Fibroblast of lung (primary cell): ENCODE data around the gene TSPAN3. TPM values are rescaled to one million over a fixed set of nuclear protein-coding genes. Genes with fewer than 3 reads are reported as not detected.

Experiments used
- DNase-seq, 2 donors: peaks; one replicate each; pipeline versions ENCODE4 v3.0.0 to v3.0.0-alpha.2; 2010; ENCODE audit warnings: low read depth in 2 of 2
- H2AFZ ChIP-seq: 2 replicates; pipeline ENCODE4 v1.5.1; 2012; ENCODE audit warnings: low read length, control low read depth, inconsistent platforms
- H3K27ac ChIP-seq: 2 replicates; pipeline ENCODE4 v1.5.1; 2011; ENCODE audit warnings: low read length, control low read depth; ENCODE audit not compliant: insufficient read depth
- H3K27me3 ChIP-seq: 2 replicates; pipeline ENCODE4 v1.5.1; 2011; ENCODE audit warnings: mild to moderate bottlenecking, low read length; ENCODE audit not compliant: control insufficient read depth, insufficient read depth
- H3K36me3 ChIP-seq: 2 replicates; pipeline ENCODE4 v1.5.1; 2011; ENCODE audit warnings: low read length; ENCODE audit not compliant: control insufficient read depth, insufficient read depth
- H3K4me1 ChIP-seq: 2 replicates; pipeline ENCODE4 v1.5.1; 2011; ENCODE audit warnings: low read length; ENCODE audit not compliant: control insufficient read depth, insufficient read depth; ENCODE audit errors: extremely low read depth
- H3K4me2 ChIP-seq: 2 replicates; pipeline ENCODE4 v1.5.1; 2011; ENCODE audit warnings: low read length, control low read depth; ENCODE audit not compliant: insufficient read depth; ENCODE audit errors: extremely low read depth
- H3K4me3 ChIP-seq, 4 experiments: fragments of 200-600 bp in 1 of 4; sonication (generic) in 1 of 4; replicated peaks in 1 of 4; 2 replicates each; pipeline ENCODE4 v1.5.1; 2011 to 2016; ENCODE audit warnings: low read length in 4 of 4, low read depth in 3 of 4, mild to moderate bottlenecking in 3 of 4, control low read depth in 2 of 4, inconsistent platforms in 1 of 4, mixed read lengths in 1 of 4; ENCODE audit not compliant: insufficient read depth in 1 of 4; ENCODE audit errors: control extremely low read depth in 1 of 4
- H3K79me2 ChIP-seq: 2 replicates; pipeline ENCODE4 v1.5.1; 2012; ENCODE audit warnings: mild to moderate bottlenecking, low read length, inconsistent platforms; ENCODE audit not compliant: control insufficient read depth, insufficient read depth
- H3K9ac ChIP-seq: 2 replicates; pipeline ENCODE4 v1.5.1; 2011; ENCODE audit warnings: mild to moderate bottlenecking, low read length, control low read depth; ENCODE audit not compliant: insufficient read depth
- H3K9me3 ChIP-seq: 2 replicates; pipeline ENCODE4 v1.5.1; 2012; ENCODE audit warnings: low read depth, low read length; ENCODE audit not compliant: control insufficient read depth, insufficient read depth
- H4K20me1 ChIP-seq: 2 replicates; pipeline ENCODE4 v1.5.1; 2011; ENCODE audit warnings: low read length; ENCODE audit not compliant: control insufficient read depth, insufficient read depth; ENCODE audit errors: extremely low read depth
- CTCF ChIP-seq, 2 donors: IDR thresholded peaks in 1 of 2; conservative IDR thresholded peaks in 1 of 2; 1 replicate in 1 of 2; 2 replicates in 1 of 2; pipeline ENCODE4 v1.5.1; 2011 to 2012; ENCODE audit warnings: low read length in 2 of 2, control low read depth in 1 of 2, inconsistent platforms in 1 of 2, low read depth in 1 of 2, mild to moderate bottlenecking in 1 of 2
- EZH2 ChIP-seq: IDR thresholded peaks from 2 replicates; pipeline ENCODE4 v1.5.1; 2012; ENCODE audit warnings: low read length, control low read depth, mild to moderate bottlenecking; ENCODE audit errors: missing control alignments
- polyA plus RNA-seq, 2 donors: library from polyadenylated mRNA; depleted of rRNA in 1 of 2; stranded (reverse) in 1 of 2; unstranded in 1 of 2; fragments of >200 nt; gene quantifications; 2 replicates each; pipeline ENCODE4 v1.2.1, GENCODE V29; 2011 to 2012; ENCODE audit warnings: missing spikeins in 1 of 2
- total RNA-seq: library from RNA; depleted of rRNA; stranded (reverse); fragments of >200 nt; gene quantifications from 2 replicates; pipeline ENCODE4 v1.2.1, GENCODE V29; 2014

Gene TSPAN3
- total and polyA plus RNA-seq, 2 donors (not counting 1 experiment from before 2014, with no cell fraction given), result 225 to 472 TPM

- Histone ChIP-seq H3K4me1 (peaks cover 3% of the 10 kb centered on the region), H3K27me3 (no peaks in the 10 kb centered on the region), H3K36me3 (no peaks in the 10 kb centered on the region), H3K79me2 (peaks cover 15% of the 10 kb centered on the region), H3K9ac (no peak overlapping the region), H3K9me3 (no peaks in the 10 kb centered on the region), H3K4me2 (no peak overlapping the region), H2AFZ (no peak overlapping the region), H3K27ac (no peak overlapping the region), H3K4me3 (no peak overlapping the region), H4K20me1 (no peaks in the 10 kb centered on the region)
- peak in 1 of 2 donors; percentile 50 for DNase-seq
- no peak for TF ChIP-seq EZH2
- TF ChIP-seq CTCF (conservative IDR thresholded peaks at IDR 0.05 in 1 of 2, IDR thresholded peaks at IDR 0.05 in 1 of 2; ENCODE audit: low read depth in 1 of 2, low read length in 2 of 2), result no peak
These were observed 13.2 kb downstream of the TSPAN3 start for GRCh38 chr15:77057685-77058084.

GRCh38 chr15:77057072-77057471 lies 13.8 kb downstream of the TSPAN3 start:
- Histone ChIP-seq H3K4me2 (no peak overlapping the region), H3K9ac (no peak overlapping the region), H3K27ac (no peak overlapping the region), H3K27me3 (no peaks in the 10 kb centered on the region), H3K36me3 (peaks cover 2% of the 10 kb centered on the region), H3K4me1 (peaks cover 3% of the 10 kb centered on the region), H3K79me2 (peaks cover 15% of the 10 kb centered on the region), H3K4me3 (no peak overlapping the region), H3K9me3 (no peaks in the 10 kb centered on the region), H4K20me1 (no peaks in the 10 kb centered on the region), H2AFZ (no peak overlapping the region)
- no peak for DNase-seq
- TF ChIP-seq CTCF (conservative IDR thresholded peaks at IDR 0.05 in 1 of 2, IDR thresholded peaks at IDR 0.05 in 1 of 2; ENCODE audit: low read depth in 1 of 2, low read length in 2 of 2) (no peak), EZH2 (no peak)

- no peak overlapping the region for H3K4me3 ChIP-seq
- no peaks in the 10 kb centered on the region for H3K27me3 ChIP-seq
- H3K4me1 ChIP-seq, result no peaks in the 10 kb centered on the region
- peaks cover 7% of the 10 kb centered on the region for H3K79me2 ChIP-seq
- H3K36me3 ChIP-seq, result peaks cover 3% of the 10 kb centered on the region
- no peak for TF ChIP-seq CTCF (conservative IDR thresholded peaks at IDR 0.05 in 1 of 2, IDR thresholded peaks at IDR 0.05 in 1 of 2; ENCODE audit: low read depth in 1 of 2, low read length in 2 of 2)
- TF ChIP-seq EZH2, result no peak
- no peaks in the 10 kb centered on the region for H3K9me3 ChIP-seq
- no peak for DNase-seq
- H2AFZ ChIP-seq, result no peak overlapping the region
- H4K20me1 ChIP-seq, result no peaks in the 10 kb centered on the region
- no peak overlapping the region for H3K9ac ChIP-seq
- no peak overlapping the region for H3K27ac ChIP-seq
- no peak overlapping the region for H3K4me2 ChIP-seq
These were observed 17.2 kb downstream of the TSPAN3 start for GRCh38 chr15:77053709-77054108.
